Stimulated activated CD4-positive, alpha-beta T cell treated with anti-CD3 and anti-CD28 coated beads, Interleukin-2, amount 100 ng/mL, for 48 hours (primary cell): ENCODE results near the gene ARID4B.
"Not testable (repeated sequence)": the region's sequence is repeated elsewhere in the genome, so short reads cannot be mapped to it uniquely, and the experiment has no call there.

Experiments
- DNase-seq, 2 donors: peaks; one replicate each; pipeline ENCODE4 v3.0.0-alpha.2; 2020

ARID4B gene

DNA sequence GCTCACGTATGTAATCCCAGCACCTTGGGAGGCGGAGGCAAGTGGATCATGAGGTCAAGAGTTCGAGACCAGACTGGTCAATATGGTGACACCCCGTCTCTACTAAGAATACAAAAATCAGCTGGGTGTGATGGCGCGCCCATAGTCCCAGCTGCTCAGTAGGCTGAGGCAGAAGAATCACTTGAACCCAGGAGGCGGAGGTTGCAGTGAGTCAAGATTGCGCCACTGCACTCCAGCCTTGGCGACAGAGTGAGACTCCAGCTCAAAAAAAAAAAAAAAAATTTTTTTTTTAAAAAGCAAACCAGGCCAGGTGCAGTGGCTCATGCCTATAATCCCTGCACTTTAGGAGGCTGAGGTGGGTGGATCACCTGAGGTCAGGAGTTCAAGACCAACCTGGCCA is 168.7 kb downstream of the ARID4B start:
- DNase-seq: not testable (repeated sequence)

DNA sequence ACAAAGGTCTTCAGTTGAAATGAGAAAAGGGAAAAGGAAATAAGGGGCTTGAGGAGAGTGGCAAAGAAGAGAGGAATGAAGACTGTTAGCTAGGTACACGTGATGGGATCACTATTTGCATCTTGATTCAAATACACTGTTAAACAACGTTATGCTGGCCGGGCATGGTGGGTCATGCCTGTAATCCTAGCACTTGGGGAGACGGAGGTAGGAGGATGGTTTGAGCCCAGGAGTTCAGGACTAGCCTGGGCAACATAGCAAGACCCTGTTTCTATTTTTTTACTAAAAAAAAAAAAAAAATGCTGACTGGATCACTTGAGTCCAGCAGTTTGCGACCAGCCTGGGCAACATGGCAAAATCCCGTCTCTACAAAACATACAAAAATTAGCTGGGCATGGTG is 169.3 kb downstream of the ARID4B start:
- DNase-seq: no peak

DNA sequence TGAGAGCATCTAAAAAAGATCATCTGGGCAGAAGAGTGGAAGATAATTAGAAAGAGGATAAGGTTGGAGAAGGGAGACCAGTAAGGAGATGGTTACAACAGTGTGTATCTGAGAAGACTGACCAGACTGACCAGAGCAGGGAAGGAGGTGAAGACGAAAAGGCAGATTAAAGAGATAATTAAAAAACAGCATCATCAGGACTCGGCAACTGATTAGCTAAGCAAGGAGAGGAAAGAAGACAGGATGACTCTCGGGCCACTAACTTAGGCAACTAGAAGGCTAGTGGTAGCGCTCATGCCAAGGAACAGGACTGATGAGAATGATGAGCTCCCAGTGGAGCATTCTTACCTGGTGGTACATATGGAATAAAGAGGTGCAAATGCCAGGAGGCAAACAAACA is 170.8 kb downstream of the ARID4B start:
- DNase-seq: no peak

DNA sequence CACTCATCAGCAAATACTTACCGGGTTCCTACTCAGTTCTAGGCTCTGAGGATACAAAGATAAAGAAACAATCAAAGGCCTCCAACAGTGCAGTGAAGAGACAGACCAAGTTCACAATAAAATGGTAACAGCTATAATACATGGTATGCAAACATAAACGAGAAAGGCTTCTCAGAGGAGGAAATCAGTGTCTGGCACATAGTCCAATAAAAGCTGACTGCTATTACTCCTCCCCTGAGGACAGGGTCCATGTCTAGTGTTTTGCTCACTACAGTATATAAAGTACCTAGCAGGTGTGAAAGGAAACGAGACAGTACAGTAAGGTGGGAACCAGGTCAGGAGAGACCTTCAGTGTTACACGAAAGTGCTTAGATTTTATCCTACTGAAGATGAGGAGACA is 171.2 kb downstream of the ARID4B start:
- DNase-seq: no peak

DNA sequence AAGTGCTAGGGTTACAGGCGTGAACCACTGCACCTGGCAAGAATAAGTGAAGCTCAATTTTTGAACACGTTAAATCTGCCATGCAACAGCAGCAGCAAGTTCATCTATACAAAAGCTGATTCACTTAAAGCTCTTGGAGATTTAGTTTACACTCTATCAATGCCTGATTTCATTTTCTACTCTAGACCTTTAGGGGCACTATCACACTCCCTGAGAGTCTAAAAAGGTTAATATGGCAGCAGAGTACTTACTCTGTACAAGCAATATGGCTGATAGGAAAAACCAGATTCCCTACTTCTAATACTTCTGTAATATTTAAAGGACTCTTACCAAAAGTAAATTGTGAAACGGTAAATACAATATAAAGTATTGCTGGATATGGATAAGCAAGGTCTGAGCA is 171.7 kb downstream of the ARID4B start:
- DNase-seq: no peak

DNA sequence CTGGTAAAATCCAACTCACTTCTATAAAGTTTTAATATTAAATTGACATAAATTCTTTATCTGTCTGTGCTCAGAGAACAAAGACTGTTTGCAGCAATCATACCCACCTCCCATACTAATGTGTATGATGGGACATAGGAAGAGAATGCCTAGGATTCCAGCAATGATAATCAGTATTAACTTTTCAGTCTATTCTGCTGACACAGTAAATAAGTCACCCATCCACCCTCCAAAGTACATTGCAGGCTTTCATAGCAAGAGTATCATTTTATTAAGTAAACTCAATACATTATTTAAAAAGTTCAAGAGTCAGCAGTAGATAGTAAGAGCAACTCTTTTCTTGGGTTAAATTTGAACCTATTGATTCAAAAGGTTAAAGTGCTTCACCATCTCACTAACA is 175.7 kb downstream of the ARID4B start:
- DNase-seq: no peak

DNA sequence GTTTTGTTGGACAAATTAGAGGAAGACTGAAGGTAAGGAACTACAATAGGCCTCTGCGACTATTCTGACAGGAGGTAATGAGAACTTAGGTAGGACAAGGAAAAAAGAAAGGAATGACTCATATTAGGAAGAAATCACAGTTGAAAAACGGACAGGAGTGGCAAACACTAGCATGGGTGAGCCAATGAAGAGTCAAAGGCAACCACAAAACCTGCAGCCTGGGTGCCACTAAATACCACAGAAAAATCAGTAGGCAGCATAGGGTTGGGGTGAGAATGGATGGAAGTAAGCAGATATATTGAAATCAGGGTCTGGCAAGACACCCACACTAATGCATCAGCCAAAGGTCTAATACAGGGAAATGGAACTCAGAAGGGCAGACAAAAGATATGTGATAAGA is 176.9 kb downstream of the ARID4B start:
- DNase-seq: no peak

DNA sequence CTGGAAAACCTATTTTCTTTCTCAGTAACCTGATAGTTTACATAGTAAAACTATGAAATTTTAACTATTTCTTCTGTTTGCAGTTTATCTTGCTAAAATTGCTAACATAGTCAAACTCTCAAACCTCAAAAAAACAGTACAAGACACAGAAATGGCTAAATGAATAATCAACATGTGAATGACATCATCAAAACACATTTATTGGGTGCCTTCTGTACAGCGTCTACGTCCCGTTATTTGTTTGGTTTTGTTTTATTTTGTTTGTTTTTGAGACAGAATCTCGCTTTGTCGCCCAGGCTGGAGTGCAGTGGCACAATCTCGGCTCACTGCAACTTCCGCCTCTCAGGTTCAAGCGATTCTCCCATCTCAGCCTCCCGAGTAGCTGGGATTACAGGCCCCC is 178.2 kb downstream of the ARID4B start:
- no peak for DNase-seq

DNA sequence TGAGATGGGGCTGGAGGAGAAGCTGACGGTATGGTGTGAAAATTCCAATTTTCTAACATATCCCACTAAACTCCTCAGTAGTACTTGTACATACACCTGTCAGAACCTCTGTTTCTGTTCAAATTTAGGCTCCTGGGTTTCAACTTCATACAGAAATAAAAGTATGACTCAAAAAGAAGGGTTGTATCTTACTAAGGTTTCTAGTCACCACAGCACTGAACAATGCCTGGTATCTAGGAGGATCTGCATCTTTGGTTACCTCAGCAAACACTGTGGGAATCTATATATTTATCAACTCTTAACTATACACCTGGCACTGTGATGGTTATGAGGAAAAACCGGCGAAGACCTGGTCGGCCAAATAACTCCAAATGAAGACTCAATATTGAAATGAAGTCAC is 180.7 kb downstream of the ARID4B start:
- no peak for DNase-seq

DNA sequence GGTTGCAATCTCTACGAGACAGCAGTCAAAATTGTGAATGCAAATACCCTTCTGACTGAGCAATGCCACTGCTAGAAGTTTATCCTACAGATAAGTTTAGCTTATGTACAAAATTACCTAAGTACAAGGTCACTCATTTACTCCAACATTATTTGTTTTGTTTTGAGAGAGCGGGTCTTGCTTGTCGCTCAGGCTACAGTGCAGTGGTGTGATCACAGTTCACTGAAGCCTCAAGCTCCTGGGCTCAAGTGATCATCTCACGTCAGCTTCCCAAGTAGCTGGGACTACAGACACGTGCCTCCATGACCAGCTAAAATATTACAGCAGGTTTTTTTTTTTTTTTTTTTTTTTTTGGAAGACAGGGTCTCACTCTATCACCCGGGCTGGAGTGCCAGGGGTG is 182.3 kb downstream of the ARID4B start:
- DNase-seq: no peak

DNA sequence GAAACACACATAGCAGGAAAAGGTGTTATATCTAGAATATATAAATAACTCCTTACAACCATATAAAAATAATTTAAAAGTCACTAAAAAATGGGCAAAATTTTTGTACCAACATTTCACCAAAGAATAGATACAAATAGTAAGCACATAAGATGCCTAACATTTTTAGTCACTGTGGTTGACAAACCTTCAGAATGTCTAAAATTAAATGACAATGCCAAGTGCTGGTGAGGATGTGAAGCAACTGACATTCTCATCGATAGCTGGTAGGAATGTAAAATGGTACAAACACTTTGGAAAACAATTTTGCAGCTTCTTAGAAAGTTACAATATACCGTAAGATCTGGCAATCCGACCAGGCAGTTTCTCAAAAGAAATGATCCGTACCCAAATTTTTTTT is 185.0 kb downstream of the ARID4B start:
- DNase-seq: no peak

DNA sequence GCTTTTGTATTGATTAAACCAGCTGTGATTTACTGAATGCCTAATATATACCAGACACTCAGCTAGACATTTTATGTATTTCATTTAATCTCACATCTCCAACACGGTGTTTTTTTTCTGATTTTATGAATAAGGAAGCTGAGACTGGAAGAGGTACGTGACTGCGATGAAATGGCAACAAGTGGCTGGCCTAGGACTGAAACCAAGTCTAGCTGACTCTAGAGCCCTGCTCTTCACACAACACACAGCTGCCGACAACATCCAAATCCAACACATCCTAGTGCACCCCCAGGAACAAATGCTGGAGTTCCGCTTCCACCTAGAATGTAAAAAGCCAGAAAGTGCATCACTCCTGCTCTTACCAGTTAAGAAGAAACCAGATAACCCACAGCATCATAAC is 188.7 kb downstream of the ARID4B start:
- no peak for DNase-seq

DNA sequence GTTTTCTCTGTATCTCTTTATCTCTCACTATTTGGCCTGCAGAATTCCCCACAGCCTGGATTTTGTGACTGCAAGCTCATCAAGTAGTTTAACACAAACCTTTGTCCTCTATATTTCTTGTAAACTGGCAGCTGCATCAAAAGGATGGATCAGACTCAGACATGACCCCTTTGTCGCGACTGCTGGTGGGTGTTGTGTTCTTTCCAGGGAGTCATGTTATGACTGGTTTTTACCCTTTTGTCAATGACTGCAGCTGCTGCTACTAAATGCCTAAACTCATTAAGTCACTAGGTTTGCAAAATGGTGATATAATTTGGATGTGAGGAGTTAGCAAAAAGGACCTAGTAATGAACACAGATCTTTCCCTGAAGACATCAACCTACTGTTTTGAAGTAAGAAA is 189.2 kb downstream of the ARID4B start:
- DNase-seq: no peak

DNA sequence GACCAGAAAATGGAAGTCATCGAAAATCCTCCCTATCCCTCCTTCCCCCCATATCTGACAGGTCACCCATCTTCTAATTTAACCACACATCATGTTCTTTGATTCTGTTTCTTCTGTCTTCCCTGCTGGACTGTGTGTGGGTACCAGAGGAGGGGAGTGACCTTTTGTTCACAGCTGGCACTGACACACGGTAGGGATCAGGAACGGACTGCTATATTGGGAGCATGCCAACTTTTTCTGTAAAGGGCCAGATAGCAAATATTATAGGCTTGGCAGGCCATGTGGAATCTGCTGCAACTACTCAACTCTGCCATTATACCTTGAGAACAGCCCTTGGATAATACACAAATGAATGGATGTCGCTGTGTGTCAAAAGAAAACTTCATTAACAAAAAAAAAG is 191.9 kb downstream of the ARID4B start:
- no peak for DNase-seq

DNA sequence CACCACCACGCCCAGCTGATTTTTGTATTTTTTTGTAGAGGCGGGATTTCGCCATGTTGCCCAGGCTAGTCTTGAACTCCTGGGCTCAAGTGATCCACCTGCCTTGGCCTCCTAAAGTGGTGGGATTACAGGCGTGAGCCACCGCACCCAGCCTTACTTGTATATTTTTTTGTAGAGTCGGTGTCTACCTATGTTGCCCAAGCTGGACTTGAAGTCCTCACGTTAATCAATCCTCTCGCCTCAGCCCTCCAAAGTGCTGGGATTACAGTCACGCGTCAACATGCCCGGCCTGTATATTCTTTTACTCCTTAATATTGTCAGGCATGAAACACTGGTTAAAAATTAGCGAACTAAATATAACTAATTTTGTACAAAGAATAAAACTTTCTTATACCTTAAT is 193.8 kb downstream of the ARID4B start:
- DNase-seq: no peak

DNA sequence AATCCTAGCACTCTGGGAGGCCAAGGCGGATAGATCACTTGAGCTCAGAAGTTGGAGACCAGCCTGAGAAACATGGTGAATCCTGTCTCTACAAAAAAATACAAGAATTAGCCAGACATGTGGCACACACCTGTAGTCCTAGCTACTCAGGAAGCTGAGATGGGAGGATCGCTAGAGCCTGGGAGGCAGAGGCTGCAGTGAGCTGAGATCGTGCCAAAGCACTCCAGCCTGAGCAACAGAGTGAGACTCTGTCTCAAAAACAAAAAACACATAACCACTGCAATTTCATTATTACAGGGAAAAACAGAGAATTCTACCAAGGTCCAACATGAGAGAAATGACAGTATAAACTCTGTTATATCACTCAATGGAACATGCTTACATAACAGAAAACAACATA is 194.9 kb downstream of the ARID4B start:
- no peak for DNase-seq

DNA sequence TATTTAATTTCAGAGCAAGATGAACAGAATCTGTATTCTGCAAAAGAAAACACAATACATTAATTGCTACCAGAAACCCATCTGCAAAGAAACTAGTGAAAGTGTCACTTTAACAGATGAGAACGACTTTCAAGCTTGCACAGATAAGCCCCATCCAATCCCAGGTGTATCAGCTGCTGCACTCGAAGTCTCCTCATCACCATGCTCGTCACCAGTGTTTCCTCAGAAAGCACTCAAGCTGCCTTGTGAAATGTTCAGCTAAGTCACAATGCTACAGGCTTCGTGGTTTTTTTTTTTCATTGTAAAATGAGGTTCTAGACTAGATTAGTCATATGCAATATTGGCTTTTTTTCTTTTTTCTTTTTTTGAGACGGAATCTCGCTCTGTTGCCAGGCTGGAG is 196.0 kb downstream of the ARID4B start:
- no peak for DNase-seq

DNA sequence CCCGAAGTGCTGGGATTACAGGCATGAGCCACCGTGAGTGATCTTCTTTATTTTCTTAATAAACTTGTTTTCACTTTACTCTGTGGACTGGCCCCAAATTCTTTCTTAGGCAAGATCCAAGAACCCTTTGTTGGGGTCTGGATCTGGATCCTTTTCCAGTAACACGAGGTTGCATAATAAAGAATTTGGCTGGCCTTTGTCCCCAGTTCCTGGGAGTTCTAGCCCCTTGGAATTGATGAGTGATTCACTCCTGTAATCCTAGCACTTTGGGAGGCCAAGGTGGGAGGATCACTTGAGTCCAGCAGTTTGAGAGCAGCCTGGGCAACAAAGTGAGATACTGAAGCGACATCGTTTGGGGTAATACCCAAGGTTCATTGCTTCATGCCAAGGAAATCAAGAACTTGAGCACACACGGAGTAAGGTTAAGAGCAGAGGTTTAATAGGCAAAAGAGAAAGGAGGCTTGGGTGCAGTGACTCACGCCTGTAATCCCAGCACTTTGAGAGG is 197.2 kb downstream of the ARID4B start:
- DNase-seq: no peak

DNA sequence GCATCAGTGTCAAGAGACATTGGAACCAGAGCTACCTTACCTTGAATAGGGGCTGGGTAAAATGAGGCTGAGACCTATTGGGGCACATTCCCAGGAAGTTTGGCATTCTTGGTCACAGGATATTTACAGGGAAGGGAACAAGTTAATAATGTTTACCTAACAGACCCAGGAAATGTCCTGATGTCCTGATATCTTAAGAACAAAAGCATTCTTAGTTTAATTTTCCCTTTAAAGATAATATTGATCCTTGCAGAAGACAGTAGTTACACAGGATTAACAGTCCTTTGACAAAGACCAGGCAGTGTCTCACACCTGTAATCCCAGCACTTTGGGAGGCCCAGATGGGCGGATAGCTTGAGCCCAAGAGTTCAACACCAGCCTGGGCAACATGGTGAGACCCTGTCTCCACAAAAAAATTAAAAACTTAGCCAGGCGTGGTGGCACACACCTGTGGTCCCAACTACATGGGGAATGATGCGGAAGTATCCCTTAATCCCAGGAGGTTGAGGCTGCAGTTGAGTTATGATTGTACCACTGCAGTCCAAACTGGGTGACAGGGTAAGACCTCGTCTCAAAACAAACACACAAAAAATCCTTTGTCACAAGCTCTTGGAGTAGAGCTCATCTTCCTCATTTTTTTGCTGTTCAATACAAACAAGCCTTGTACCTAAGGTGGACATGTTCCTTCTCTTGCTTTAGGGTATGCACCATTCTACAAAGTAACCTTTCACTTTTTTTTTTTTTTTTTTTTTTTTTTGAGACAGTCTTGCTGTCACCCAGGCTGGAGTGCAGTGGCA is 198.0 kb downstream of the ARID4B start:
- DNase-seq: no peak

DNA sequence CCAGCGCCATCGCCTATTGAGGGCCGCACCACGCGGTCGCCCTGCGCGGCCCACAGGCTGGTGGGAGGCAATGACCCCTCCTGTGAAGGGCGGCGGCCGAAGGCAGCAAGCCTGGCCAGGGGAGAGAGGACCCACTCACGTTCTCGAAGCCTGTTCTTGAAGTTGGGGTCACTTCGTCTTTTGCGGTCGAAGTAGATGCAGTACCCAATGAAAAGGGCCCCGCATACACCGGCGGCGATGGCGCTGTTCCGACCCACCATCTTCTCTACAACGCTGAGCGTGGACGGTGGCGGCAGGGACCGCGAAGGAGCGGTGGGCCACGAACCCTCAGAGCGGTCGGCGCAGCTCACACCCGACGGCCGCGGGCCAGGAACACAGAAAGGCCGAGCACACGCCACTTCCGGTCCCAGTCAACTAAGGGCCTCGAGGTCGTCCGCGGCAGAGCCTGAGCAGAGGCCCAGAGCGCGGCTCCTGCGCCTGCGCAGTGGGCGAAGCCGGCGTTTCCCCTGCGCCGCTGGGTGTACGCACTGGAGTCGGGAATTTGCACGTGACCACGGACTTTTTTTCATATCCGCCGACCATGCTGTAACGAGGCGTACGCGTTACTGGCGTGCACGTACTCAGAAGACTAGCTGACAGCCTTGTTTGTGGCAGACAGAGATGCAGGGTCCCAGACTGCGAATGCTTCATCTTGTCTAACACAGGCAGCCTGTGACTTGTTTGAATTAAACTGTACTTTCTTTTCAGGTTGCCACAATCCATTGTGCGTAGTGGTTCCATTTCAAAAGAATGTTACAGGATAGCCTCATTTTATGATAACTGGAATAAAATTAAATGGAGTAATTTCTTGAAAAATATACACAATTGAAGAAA is 199.3 kb downstream of the ARID4B start, which contains the start of gene TOMM20:
Gene TOMM20 (minus strand): TSS at position 382 of the 873 bp plus-strand sequence. CDS start 122 bp downstream, at position 260.
- peak; percentile 92 to 93 for DNase-seq

DNA sequence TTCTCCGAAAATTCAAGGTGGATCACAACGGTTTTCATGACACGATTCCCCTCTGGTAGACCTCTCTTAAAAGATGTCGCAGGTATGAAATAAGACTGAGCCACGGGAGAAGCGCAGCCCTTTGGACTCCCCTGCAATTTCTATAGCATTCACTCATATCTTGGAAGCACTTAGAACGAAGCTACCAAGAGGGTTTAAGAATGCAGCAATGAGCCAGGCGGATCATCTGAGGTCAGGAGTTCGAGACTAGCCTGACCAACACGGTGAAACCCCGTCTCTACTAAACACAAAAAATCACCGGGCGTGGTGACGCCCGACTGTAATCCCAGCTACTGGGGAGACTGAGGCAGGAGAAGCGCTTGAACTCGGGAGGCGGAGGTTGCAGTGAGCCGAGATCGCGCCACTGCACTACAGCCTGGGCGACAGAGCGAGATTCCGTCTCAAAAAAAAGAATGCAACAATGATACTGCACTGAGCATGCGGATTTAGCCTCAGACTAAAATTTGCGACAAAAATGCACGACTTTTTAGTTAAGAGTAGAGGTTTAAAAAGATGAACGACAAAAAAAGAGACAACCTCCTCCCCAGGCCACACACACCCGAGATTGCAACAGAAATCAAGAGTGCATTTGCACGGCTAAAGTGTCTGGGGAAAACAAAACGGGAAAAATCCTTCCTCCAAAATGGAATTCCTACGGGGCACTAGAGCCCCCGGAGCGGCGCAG is 200.1 kb downstream of the ARID4B start:
- no peak for DNase-seq

DNA sequence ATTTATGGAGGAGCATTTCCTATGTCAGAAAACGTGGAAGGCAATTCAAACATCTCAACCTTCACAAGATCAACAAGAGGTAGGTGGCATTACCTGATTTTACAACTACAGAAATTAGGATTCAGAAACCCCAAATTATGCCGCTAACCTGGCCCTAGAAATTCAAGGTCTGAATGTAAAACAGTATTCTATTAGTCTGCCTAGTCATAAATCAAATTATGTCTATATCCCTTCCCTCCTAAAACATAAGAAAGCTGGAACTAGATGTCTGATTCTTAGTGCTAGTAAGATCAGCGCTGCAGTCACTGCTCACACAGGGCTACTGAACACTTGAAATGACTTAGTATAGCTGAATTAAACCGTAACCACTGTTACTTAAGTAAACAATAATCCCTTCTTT is 200.8 kb downstream of the ARID4B start:
- DNase-seq: no peak

DNA sequence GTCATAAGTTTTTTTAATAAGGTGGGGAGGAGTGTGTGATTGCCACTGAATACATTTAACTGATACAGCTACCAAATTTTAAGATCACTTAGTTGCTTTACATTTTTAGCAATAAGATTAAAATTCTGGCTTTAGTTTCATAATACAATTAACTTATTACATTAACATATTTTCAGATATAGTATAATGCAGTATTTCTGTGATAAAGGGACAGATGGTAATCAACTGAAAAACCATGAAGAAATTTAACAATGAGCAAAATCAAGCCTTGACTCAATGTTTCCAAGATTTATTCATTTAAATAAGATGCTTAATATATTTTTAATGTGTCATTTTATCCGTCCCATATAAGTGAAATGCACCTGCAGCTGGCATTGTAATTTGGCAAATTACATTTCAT is 203.3 kb downstream of the ARID4B start:
- no peak for DNase-seq
